Muscle of leg (tissue), 11 donors: Measurements from ENCODE around the gene COX19. TPM values are rescaled to one million over a fixed set of nuclear protein-coding genes. Genes with fewer than 3 reads are reported as not detected.

ENCODE experiments used
- DNase-seq: peaks from one replicate; pipeline ENCODE4 v3.0.0; 2013
- H3K27ac ChIP-seq: one replicate; pipeline ENCODE4 v1.5.1; 2013; ENCODE audit warnings: mild to moderate bottlenecking, low read length, control low read depth
- H3K27me3 ChIP-seq: one replicate; pipeline ENCODE4 v1.6.1; 2013; ENCODE audit warnings: low read length; ENCODE audit not compliant: control insufficient read depth, insufficient read depth
- H3K36me3 ChIP-seq: one replicate; pipeline ENCODE4 v1.6.1; 2013; ENCODE audit warnings: low read length; ENCODE audit not compliant: control insufficient read depth, insufficient read depth
- H3K4me1 ChIP-seq: one replicate; pipeline ENCODE4 v1.6.1; 2013; ENCODE audit warnings: low read length; ENCODE audit not compliant: control insufficient read depth, insufficient read depth
- H3K4me3 ChIP-seq: one replicate; pipeline ENCODE4 v1.5.1; 2013; ENCODE audit warnings: low read length, control low read depth
- H3K9me3 ChIP-seq: replicated peaks from 2 replicates; pipeline ENCODE4 v1.6.1; 2013; ENCODE audit warnings: low read depth, low read length; ENCODE audit not compliant: control insufficient read depth
- WGBS: methylation state at CpG from one replicate; pipeline ENCODE4 v1.1.5; 2013; ENCODE audit warnings: missing lambda C conversion rate; ENCODE audit not compliant: insufficient coverage; 5-methylcytosine and 5-hydroxymethylcytosine counted together
- polyA plus RNA-seq, 8 donors: library from polyadenylated mRNA; unstranded; fragments of 120-200 nt; gene quantifications; one replicate each; pipeline versions ENCODE4 v1.2.1 to v1.2.3, GENCODE V29; 2013; ENCODE audit warnings: inconsistent platforms in 1 of 8, low replicate concordance in 1 of 8; ENCODE audit not compliant: insufficient read length in 8 of 8, insufficient read depth in 1 of 8
- total RNA-seq: library from RNA; stranded (reverse); fragments of 120-200 nt; gene quantifications from one replicate; pipeline ENCODE4 v1.2.4, GENCODE V29; 2013

Gene COX19
- total and polyA plus RNA-seq, 9 donors = 8.9 to 12.4 (median 10.6) TPM

DNA sequence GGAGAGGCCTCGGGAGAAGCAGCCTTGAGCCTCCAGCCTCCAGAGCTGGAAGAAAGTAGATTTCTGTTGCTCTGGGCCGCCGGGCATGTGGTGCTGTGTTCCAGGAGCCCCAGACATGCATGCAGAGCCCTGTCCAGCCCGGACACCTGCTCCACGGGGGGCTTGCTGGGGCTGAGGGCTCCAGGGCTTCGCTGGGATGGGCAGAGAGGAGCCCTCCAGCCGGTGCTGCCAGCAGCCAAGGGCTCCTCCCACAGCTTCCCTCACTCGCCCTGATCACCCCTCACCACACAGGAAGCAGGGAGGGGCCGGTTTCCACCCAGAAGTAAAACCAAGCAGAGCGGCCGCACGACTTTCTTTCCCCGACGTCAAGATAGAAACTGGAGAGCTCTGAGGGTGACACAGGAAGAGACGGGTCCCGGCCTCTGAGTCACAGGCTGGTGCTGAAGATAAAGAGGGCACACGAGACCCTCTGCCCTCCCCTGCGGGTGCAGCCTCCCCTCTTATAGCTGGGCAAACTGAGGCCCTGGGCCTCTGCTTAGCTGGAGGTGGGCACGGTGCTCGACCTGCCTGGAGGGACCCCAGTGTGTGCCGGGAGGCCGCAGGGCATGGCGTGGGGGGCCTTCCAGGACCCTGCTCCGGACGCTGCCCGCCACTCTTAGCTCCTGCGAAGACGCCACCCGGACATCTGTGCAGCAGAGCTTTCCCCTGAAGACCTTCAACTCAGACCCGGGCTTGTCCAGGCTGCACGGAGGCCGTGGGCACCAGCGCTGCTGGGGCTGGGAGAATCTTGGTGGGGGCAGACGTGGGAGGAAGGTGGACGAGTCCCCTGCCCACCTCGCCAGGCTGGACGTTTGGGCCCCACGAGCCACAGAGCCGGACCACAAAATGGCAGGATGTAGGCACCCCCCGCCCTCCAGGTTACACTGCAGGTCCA lies 52.0 kb downstream of the COX19 start:
- Histone ChIP-seq H3K4me1 (peaks cover 29% of the 10 kb centered on the region), H3K9me3 (no peaks in the 10 kb centered on the region), H3K36me3 (no peaks in the 10 kb centered on the region), H3K27me3 (no peaks in the 10 kb centered on the region), H3K27ac (peak overlapping the region; percentile 13), H3K4me3 (no peak overlapping the region)
- WGBS = 49% methylated on average over 36 of the region's 40 CpGs
- peak; percentile 80 for DNase-seq

DNA sequence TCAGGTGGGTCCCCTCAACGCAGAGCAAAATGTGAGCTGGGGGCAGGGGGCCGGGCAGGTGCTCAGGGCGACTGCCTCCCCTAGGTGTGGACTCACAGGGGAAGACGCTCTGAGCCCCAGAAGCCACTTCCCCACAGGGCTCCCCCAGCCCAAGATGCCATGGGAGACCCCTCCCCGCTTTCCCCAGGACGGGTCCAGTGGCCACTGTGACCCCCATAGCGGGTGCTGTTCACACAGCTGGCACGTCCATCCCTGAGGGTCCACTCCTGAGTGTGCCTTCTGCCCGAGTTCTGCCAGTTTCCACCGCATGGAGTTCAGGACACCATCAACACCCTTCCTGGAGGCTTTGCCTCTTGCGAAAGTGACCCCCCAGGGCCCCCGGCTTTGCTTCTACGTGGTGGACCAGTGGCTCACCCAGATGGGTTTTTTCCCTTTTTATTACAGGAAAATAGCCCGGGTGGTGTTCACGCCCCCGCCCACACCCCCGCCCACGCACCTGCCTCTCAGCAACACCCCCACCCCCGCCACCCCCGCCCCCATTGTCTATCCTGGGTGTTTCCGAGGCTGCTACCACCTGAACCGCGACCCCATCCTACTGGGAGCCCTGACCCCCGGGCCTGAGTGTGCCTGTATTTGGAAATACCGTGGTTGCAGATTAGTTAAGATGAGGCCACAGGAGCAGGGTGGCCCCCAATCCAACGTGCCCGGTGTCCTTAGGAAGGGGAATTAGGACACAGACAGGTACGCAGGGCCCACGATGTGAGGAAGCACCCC lies 52.8 kb downstream of the COX19 start:
- Histone ChIP-seq H3K4me1 (peaks cover 28% of the 10 kb centered on the region), H3K27me3 (no peaks in the 10 kb centered on the region), H3K27ac (no peak overlapping the region), H3K4me3 (no peak overlapping the region), H3K36me3 (no peaks in the 10 kb centered on the region), H3K9me3 (no peaks in the 10 kb centered on the region)
- 59% methylated on average over 20 of the region's 29 CpGs for WGBS
- DNase-seq = no peak

DNA sequence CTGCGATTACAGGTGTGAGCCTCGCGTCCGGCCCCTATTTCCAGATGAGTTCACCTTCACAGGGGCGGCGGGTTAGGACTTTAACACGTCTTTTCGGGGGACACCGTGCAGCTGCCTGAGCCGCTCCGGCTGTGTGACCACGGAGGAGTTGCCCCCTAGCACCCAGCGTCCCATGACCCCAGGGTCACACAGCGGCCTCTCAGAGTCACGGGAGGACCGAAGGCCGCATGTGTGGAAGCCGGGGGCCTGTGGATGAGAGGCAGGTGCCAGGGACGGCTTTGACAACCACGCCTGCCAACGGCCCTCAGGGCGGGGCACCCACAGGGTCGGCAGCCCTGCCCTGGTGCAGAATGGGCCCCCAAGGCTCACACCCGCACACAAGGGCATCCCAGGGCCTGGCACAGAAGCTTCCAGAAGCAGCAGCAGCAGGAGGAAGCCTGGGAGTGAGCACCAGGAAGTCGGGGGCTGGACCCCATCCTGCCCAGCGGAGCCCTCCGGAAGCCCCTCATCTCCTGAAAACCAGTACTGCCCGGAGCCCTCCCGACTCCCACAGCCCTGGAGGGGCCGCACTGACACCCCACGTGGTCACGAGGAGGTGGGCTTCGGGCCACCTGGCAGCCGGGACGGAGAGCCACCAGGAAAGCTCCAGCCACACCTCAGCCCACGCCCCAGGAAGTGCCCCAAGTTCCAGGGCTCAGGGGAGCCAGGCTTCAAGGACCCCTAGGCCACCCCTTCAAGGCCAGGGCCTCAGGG lies 53.6 kb downstream of the COX19 start:
- DNase-seq = no peak

DNA sequence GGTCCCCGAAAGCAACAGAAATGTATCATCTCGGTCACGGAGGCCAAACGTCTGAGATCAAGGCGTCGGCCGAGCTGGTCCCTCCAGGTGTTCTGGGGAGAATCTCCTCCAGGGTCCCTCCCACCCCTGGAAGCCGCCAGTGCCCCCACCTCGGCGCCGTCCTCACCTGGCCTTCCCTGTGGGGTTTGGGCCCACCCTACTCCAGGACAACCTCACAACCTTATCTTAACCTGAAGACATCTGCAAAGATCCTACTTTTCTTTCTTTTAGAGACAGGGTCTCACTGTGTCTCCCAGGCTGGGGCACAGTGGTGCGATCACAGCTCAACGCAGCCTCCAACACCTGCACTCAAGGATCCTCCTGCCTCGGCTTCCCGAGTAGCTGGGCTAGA lies 54.3 kb downstream of the COX19 start:
- Histone ChIP-seq H3K27me3 (no peaks in the 10 kb centered on the region), H3K9me3 (no peaks in the 10 kb centered on the region), H3K27ac (no peak overlapping the region), H3K4me3 (no peak overlapping the region), H3K4me1 (peaks cover 33% of the 10 kb centered on the region), H3K36me3 (no peaks in the 10 kb centered on the region)
- no peak for DNase-seq
- 89% methylated on average over 11 of the region's 15 CpGs for WGBS

More for the DNA sequence above, 53.6 kb downstream of the COX19 start:
- peaks cover 28% of the 10 kb centered on the region for H3K4me1 ChIP-seq
- WGBS = 79% methylated on average over 35 of the region's 36 CpGs
- H3K9me3 ChIP-seq = no peaks in the 10 kb centered on the region
- no peaks in the 10 kb centered on the region for H3K27me3 ChIP-seq
- no peaks in the 10 kb centered on the region for H3K36me3 ChIP-seq
- no peak overlapping the region for H3K4me3 ChIP-seq
- H3K27ac ChIP-seq = no peak overlapping the region

DNA sequence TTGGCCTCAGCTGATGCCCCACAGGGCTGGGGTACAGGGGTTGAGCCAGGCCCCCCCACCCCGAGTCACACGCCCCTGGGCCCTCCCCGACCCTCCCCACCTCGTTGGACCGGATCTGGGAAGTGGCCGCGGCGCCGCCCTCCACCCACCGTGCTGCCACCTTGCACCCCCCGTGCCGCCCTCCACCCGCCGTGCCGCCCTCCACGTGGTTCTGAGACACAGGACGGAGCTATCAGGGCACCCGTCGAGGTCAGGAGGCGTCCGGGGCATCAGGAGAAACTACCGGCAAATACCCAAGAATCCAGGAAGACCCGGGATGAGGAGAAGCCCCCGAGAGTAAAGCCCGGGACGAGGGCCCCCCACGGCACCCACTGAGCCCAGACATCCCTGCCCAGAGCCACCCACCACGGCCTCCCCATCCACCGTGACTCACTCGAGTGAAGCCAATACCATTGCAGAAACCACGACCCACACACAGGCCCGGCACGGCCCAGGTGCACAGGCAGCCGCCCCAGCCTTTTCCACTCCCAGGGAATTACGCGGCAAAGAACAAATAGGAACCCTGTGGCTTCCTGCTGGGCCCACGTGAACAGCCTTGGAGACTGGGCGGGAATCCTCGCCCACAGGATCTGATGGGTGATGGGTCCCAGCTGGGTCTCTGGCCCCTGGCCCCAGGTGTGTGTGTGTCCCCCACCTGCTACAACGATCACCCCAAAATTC lies 54.8 kb downstream of the COX19 start:
- 64% methylated on average over 40 of the region's 40 CpGs for WGBS
- H3K4me3 ChIP-seq = no peak overlapping the region
- no peaks in the 10 kb centered on the region for H3K27me3 ChIP-seq
- H3K36me3 ChIP-seq = no peaks in the 10 kb centered on the region
- no peaks in the 10 kb centered on the region for H3K9me3 ChIP-seq
- DNase-seq = no peak
- peaks cover 33% of the 10 kb centered on the region for H3K4me1 ChIP-seq
- H3K27ac ChIP-seq = no peak overlapping the region

DNA sequence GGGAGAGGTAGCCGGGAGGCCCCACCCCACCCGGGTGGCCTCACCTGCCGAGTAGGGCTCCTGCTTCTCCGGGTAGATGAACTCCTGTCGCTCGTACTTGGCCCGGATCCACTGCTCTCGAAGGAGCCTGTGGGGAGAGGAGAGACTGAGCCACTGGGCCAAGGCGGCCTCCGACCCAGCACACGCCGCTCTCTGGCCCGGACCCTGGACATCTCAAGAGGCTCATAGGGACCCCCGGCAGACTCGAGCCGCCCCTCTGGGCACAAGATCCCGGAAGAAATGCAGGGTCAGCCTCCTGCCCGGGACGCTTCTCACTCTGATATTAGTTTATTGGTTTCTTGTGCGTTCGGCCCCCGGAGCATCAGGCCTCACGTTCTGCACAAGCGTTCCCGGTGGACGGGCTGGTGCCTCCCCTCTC lies 55.4 kb downstream of the COX19 start:
- Histone ChIP-seq H3K27ac (no peak overlapping the region), H3K36me3 (no peaks in the 10 kb centered on the region), H3K4me3 (no peak overlapping the region), H3K27me3 (no peaks in the 10 kb centered on the region), H3K9me3 (no peaks in the 10 kb centered on the region), H3K4me1 (peaks cover 31% of the 10 kb centered on the region)
- whole genome bisulfite sequencing = 66% methylated on average over 25 of the region's 26 CpGs
- no peak for DNase-seq

DNA sequence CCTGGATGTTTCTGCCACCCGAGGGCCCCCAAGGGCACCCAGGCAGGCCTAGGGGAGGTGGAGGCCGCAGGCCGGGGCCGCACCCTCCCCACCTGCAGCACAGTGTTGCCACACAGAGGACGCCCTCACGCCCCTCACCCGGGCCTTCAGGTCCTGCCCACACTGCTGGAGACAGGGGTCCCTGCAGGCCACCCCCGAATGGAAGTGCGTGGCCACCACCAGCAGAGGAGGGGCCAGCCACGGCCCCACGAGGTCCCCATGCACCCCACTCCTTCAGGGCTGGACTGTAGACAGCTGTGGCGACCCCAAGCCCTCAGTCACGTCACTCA lies 56.3 kb downstream of the COX19 start:
- Histone ChIP-seq H3K27ac (no peak overlapping the region), H3K27me3 (no peaks in the 10 kb centered on the region), H3K9me3 (no peaks in the 10 kb centered on the region), H3K4me1 (peaks cover 25% of the 10 kb centered on the region), H3K4me3 (no peak overlapping the region), H3K36me3 (no peaks in the 10 kb centered on the region)
- DNase-seq = no peak
- WGBS = 84% methylated on average over 9 of the region's 13 CpGs

DNA sequence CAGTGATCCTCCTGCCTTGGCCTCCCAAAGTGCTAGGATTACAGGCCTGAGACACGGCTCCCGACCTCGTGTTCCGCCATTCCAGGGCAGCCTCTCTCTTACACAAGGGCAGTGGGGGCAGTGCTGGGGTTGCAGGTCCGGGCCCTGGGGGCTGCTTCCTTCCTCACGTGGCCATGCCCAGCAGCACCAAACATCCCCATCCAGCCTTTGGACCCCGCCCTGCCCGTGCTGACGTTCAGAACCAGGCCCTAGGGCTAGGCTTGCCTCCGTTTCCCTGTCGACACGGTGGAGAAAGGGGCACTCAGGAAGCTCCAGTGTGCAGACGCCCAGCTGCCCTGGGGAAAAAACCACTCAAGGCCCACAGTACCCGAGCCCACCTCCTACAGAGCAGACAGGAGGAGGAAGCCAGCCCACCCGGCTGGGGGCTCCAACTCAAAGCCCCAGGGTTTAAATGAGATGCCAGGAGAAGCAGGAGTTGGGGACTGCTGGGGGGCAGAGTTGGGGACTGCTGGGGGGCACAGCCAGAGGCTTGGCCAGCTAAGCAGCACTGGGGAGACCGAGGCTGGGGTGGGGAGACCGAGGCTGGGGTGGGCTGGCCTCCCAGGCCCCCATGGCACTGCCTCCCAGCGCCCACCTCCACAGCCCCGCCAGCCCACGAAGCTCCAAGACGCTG lies 56.8 kb downstream of the COX19 start:
- Histone ChIP-seq H3K27ac (no peak overlapping the region), H3K4me3 (no peak overlapping the region), H3K4me1 (peaks cover 22% of the 10 kb centered on the region), H3K27me3 (no peaks in the 10 kb centered on the region), H3K9me3 (no peaks in the 10 kb centered on the region), H3K36me3 (no peaks in the 10 kb centered on the region)
- no peak for DNase-seq
- WGBS = 72% methylated on average over 18 of the region's 21 CpGs

DNA sequence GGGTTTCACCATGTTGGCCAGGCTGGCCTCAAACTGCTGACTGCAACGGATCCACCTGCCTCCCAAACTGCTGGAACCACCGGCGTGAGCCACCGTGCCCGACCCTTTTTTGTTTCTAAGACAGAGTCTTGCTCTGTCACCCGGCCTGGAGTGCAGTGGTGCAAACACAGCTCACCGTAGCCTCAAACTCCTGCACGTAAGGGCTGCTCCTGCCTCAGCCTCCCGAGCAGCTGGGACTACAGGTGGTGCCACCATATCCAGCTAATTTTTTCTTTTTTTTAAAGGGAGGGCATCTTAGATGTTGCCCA lies 57.3 kb downstream of the COX19 start:
- Histone ChIP-seq H3K4me1 (peaks cover 17% of the 10 kb centered on the region), H3K27ac (no peak overlapping the region), H3K27me3 (no peaks in the 10 kb centered on the region), H3K9me3 (no peaks in the 10 kb centered on the region), H3K4me3 (no peak overlapping the region), H3K36me3 (no peaks in the 10 kb centered on the region)
- DNase-seq = no peak
- 79% methylated on average over 6 of the region's 9 CpGs for WGBS
